Measurements from ENCODE around the gene PPM1A. TPM values are rescaled to one million over a fixed set of nuclear protein-coding genes. Genes with fewer than 3 reads are reported as not detected.

The PPM1A gene
- total and polyA plus RNA-seq, 9 of the 15 experiments (the other 6 are each of a cell fraction or from before 2014, with no cell fraction given), result 5.5 to 23.9 (median 15.2) TPM

- H3K27ac ChIP-seq (ENCODE audit: extremely low read depth, low read depth, low read length), result no peak overlapping the region
- DNase-seq (ENCODE audit: extremely low read depth in 1 of 4, low spot score in 3 of 4) (no peak), FAIRE-seq (no peak), ATAC-seq (no peak)
- BruUV-seq (replicated peaks), result no TSS peak
- TF ChIP-seq ZNF140 (CRISPR knock-in tag; IDR thresholded peaks at IDR 0.05) (no peak), ZNF518B (CRISPR knock-in tag; IDR thresholded peaks at IDR 0.05) (no peak), ZNF217 (CRISPR knock-in tag; IDR thresholded peaks at IDR 0.05) (no peak), ZNF764 (CRISPR knock-in tag; IDR thresholded peaks at IDR 0.05; ENCODE audit: low read depth) (no peak), NCOR1 (IDR thresholded peaks at IDR 0.05) (no peak), ETV5 (CRISPR knock-in tag; IDR thresholded peaks at IDR 0.05; ENCODE audit: low read depth) (no peak), UBTF (IDR thresholded peaks at IDR 0.05; ENCODE audit: borderline replicate concordance in 1 of 2, low read depth in 2 of 2, low read length in 2 of 2) (no peak), STAT5B (CRISPR knock-in tag; IDR thresholded peaks at IDR 0.05) (no peak)
- no peaks in the 10 kb centered on the region for H4K20me1 ChIP-seq (replicated peaks; ENCODE audit: control insufficient read depth, insufficient read depth, low read length)
- no peaks in the 10 kb centered on the region for H3K9me1 ChIP-seq (ENCODE audit: control insufficient read depth, insufficient read depth, low read length)
- in situ Hi-C loops (cut with MboI) (no loop called here), intact Hi-C loops (cut with micrococcal nuclease) (no loop called here)
- no peak overlapping the region for H2AFZ ChIP-seq (ENCODE audit: low read depth, low read length)
- POLR2A ChIA-PET, result no interaction called here
- no peak overlapping the region for H3K4me3 ChIP-seq
- no peaks in the 10 kb centered on the region for H3K27me3 ChIP-seq (ENCODE audit: control insufficient read depth in 2 of 2, insufficient read depth in 2 of 2, low read length in 2 of 2)
- WGBS (ENCODE audit: insufficient coverage, low coverage, missing lambda C conversion rate), result 100% methylated on average over 1 of the region's 1 CpG
- H3K9me3 ChIP-seq (replicated peaks; ENCODE audit: control insufficient read depth, insufficient read depth, low read depth, low read length), result no peaks in the 10 kb centered on the region
- peaks cover 46% of the 10 kb centered on the region for H3K36me3 ChIP-seq (ENCODE audit: control insufficient read depth, insufficient read depth, low read length)
- H3K4me2 ChIP-seq (ENCODE audit: insufficient read depth, low read length), result no peak overlapping the region
- no peaks in the 10 kb centered on the region for H3K79me2 ChIP-seq (ENCODE audit: control insufficient read depth, insufficient read depth, low read length)
- CTCF ChIA-PET (ENCODE audit: low intra/inter-chr PET ratio), result no interaction called here
- H3K4me1 ChIP-seq (replicated peaks in 1 of 2; ENCODE audit: control insufficient read depth in 2 of 2, insufficient read depth in 2 of 2, low read length in 2 of 2), result no peaks in the 10 kb centered on the region
- no peak overlapping the region for H3K9ac ChIP-seq (ENCODE audit: insufficient read depth in 1 of 2, low read depth in 2 of 2, low read length in 2 of 2)
These were observed 39.3 kb downstream of the PPM1A start for GRCh38 chr14:60288279-60288678.

Data from K562 (cell line).